NOMO-1 treated with DMSO at 0.1 percent for 48 hours (cell line): ENCODE measurements around the gene SNRPF.
"Not testable (repeated sequence)": the region's sequence is repeated elsewhere in the genome, so short reads cannot be mapped to it uniquely, and the experiment has no call there.

ENCODE experiments used
- DNase-seq: peaks from one replicate; lab custom pipeline; 2025; ENCODE audit not compliant: unreplicated experiment; lab: John Stamatoyannopoulos, UW

The SNRPF gene

DNA sequence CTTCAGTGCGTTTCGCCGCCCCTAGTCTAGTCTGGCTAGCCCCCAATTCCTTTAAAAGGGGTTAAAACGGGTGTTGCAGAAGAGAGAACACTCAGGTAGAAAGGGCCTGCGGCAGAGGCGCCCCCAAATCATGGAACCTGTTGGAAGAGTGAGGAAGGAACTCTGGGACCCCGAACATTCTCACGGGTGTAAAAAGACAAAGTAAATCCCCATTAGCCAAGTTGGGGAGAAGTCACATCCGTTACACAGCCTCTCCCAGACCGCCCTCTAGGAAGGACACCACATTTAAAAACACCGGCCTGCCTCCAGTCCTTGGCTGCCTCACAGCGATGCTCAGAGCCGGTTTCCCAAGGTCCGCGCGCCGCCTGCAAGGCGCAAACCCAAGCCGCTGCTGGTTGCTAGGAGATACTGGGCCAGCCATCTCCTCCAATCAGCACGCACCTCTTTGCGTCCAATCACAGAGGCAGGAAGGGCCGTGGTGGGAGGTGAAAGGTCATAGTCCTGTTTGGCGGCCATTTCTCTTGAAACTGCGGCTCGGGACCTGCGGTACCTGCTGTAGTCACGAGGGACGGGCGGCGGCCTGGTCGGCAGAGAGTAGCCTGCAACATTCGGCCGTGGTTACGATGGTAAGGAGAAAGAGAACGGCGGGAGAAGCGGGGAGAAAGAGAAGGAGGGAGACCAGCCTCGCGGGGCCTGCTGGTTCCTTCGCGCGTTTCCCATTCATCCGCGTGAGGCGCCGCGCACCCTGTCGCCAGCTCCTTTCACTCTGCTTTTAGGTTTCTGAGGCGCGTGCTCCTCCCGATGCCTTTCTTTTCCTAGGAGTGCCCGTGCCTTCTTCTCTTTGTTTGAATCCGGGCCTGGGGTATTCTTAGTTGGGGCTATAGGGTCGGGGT lies at the start of gene SNRPF:
TSS of gene SNRPF (plus strand) at position 502 of the 893 bp plus-strand sequence. CDS start at position 624, 122 bp downstream.
- peak; percentile 95 for DNase-seq

DNA sequence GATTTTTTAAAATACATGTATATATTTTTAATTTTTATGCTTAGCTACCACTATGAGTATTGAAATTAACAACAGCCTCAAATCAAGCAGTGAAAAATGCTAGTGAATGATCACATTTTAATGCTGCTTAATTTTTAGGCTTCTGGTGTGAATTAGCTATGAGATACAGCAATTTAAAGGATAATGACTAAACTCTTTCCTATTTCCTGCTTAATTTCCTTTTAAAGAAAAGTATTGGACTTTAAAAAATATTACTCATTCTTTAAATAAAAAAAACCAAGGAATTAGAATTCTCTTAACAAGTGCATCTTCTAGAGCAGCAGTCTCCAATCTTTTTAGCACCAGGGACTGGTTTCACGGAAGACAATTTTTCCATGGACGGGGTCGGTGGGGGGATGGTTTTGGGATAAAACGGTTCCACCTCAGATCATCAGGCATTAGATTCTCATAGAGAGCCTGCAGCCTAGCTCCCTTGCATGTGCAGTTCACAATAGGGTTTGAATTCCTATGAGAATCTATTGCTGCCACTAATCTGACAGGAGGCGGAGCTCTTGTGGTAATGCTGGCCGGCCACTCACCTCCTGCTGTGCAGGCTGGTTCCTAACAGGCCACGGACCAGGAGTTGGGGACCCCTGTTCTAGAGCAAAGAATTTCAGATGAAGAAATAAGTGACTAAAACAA lies 49.6 kb upstream of the SNRPF start:
- no peak for DNase-seq

DNA sequence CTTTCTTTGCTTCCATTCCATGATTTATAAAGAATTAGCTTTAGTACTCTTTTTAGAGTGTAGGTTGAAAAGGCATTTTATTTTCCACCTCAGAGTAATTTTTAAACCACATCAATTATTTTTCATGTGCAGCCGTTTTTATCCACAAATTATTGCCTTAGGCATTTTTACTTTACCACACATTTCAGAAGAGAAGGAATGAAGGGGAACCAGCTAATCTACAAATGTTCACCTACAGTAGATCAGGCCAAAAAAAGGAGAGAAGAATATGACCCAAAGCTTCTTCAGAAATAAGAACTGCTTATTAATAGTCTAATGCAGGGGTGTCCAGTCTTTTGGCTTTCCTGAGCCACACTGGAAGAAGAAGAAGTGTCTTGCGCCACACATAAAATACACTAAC lies 48.3 kb upstream of the SNRPF start:
- DNase-seq: no peak

DNA sequence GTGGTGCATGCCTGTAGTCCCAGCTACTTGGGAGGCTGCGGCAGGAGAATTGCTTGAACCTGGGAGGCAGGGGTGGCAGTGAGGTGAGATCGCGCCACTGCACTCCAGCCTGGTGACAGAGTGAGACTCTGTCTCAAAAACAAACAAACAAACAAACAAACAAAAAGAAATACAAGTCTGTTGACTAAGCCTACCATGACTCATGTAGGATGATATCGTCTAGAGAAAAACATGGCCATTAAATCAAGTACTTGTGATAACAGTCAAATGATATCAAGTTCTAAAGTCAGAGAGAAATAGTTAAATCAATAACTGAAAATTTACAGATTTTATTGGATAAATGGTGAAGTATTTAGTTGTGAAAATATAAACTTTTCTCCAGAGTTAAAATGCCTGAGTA lies 46.6 kb upstream of the SNRPF start:
- not testable (repeated sequence) for DNase-seq

DNA sequence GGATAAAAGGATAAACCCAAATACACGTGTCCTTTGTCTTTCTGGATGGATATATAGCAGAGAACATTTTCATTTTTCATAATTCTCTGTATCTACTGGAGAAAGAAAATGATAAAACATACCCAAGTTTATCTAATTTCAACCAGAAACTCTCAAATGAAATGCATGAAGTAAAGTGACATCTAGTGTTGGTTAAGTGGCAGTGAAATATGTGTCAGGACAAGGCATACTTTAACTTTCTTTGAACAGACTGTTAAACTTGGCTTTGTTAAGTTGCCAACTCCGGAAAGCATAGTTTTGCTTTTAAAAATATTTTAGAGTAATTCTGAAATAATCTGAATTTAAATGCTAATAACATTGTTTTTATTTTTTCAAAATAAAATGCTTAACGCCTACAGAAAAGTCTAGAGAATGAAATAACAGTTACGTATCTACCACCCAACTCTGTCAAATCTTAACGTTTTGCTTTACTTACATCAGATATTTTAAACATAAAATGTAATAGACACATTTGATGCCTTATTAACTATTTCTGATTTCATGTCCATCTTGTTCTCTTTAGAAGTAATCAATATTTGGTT lies 43.0 kb upstream of the SNRPF start:
- DNase-seq: peak; percentile 36

DNA sequence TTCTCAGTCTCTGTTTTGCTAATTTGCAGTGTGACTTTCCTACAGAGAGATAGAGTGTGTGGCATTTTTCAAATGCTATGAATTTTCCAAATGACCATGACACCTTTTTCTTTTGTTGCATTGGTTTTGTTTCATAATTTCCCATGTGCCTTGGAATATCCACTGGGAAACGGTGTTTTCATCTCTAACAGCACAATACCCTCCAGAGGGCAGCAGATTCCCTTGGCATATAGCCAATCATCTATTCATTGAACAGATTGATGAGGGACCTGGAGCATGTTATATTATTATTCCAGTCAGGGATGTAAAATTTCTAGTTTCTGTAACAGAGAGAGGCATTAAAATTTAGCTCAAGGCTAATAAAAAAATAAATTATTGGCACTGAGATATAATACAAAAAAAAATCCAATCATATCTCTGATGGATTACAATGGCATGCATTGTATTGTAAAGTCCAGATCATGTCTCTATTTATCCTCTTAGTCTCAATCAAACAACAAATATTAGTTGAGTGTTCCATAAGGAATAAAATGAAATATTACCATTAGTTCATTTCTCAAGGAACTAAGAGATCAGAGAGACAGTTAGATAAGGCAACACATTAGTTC lies 38.6 kb upstream of the SNRPF start:
- DNase-seq: no peak

DNA sequence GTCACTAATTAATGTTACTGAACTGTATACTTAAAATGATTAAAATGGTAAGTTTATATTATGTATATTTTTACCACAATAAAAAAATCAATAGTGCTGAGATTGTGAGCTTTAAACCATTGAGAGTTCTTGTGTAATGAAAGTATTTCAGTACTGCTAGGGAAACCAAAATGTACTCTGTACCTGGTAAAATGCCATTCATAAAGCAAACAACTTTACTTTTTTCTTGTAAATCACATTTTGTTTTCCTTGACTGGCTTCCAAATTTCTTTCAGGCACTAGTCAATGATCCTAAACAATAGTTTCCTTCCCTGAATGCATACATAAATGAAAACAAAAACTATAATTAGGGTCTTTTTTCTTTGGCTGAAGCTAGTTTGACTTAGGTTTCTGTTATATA lies 29.4 kb upstream of the SNRPF start:
- DNase-seq: no peak

DNA sequence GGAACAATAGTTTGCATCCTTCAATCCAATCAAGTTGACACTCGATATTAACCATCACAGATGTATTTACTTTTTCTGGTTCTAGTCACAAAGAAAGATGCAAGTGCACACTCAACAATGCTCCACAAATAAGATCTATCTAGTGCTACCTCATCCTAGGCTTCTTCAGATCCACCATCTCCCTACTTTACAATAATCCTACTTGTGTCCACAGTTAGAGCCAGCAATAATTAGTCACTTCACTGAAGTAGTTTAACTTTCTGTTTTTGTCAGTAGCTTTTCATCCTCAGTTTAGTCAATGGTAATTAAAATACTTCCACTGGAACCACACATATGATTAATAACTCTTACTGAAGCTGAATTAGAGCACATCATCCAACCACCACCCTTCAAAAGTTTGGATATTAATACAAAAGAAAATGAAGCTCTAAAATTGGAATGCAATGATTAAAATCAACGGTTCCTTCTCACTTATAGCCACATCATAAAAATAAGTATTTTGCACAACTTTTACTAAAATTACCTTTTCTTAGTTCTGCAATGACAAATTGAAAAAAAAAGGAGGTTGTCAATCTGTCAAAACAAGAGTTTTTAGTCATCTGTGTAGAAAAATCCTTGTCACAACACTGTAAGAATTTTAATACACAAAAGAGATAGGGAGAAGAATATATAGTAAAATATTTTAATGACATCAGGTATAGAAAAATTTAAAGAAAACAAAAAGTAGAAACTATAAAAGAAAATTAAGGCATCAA lies 28.2 kb upstream of the SNRPF start:
- no peak for DNase-seq

DNA sequence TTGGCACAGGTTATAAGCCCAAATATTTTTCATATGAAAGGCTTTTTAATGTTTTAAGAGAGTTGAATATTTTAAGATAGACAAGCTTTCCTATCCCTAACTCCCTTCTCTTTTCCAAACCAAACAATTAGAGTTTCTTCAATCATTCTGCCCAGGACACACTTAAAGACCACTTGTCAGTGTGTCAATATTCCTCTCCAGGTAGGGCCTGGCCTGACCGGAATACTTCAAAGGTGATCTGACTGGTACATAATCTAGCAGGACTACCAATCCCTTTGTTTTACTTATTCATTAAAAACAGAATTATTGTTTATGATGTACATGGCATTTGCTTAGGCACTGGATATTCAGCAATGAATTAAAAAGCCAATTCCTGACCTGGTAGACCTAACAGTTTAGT lies 24.2 kb upstream of the SNRPF start:
- DNase-seq: no peak

DNA sequence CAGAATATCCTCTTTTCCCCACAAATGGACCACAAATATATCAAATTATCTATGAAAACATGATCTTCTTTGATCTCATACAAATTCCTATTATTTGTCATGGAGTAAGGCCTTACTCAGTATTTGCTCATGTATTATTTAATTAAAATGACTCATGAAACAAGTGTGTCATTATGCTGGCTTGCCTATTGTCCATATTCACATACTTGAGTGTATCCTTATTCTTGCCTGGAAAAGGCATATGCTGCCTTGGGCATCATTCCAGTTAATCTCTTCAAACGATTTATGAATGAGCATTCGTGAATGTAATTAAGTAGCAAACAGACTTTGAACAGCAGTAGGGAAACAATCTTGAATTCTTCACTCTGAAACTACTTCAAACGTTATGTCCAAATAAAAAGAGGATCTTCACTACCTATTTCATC lies 22.6 kb upstream of the SNRPF start:
- DNase-seq: no peak

DNA sequence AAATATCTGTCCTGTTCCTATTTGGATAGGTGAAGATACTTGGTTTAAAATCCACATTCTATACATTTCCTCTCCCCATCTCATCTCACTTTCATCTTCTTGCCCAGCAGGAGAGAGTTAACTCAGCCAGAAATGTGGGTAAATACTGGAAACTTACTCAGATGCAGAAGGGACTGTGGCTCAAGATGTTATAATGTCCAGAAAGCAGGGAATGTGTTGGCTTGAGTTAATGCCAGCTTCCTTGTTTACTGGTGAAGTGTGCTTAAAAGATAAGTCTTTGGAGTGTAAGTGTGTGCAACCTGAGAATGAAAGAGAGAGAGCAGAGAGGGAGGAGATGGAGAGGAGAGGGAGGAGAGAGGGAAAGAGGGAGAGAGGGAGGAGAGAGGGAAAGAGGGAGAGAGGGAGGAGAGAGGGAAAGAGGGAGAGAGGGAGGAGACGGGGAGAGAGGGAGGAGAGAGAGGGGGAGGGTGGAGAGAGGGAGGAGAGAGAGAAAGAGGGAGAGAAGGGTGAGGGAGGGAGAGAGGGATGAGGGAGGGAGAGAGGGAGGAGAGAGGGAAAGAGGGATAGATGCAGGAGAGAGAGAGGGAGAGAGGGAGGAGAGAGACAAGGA lies 22.0 kb upstream of the SNRPF start:
- DNase-seq: no peak

DNA sequence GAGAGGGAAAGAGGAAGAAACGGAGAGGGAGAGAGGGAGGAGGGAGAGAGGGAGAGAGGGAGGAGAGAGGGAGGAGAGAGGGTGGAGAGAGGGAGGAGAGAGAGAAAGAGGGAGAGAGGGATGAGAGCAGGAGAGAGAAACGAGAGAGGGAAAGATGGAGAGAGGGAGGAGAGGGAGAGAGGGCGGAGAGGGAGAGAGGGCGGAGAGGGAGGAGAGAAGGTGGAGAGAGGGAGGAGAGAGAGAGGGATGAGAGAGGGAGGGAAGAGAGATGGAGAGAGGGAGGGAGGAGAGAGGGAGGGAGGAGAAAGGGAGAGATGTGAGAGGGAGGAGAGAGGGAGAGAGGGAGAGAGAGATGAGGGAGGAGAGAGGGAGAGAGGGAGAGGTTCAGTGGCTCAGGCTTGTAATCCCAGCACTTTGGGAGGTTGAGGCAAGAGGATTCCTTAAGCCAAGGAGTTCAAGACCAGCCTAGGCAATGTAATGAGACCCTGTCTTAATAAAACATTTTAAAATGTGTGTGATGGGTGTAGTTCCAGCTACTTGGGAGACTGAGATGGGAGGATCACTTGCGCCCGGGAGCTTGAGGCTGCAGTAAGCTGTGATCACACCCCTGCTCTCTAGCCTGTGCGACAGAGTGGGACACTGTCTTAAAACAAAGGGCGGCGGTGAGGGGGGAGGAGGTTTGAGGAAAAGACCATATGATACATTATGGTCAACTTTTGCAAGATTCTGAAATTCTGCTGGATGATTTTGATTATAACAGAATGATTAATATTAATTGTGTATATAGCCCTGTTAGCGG lies 21.3 kb upstream of the SNRPF start:
- DNase-seq: no peak

DNA sequence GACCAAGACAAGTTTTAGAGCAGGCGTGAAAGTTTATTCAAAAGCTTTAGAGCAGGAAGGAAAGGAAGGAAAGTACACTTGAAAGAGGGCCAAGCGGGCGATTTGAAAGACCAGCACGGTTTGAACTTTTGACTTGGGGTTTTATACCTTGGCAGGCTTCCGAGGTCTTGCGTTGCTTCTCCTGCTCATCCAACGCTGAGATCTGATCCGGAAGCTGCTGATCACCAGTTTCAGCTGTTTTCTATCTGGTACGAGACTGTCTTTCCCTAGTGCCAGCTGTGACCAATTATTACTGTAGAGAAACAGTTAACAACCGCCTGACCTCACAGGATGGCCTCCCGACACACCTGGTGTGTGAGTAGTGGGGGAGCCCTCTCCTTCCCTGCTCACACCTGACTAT lies 20.6 kb upstream of the SNRPF start:
- peak; percentile 5 for DNase-seq

DNA sequence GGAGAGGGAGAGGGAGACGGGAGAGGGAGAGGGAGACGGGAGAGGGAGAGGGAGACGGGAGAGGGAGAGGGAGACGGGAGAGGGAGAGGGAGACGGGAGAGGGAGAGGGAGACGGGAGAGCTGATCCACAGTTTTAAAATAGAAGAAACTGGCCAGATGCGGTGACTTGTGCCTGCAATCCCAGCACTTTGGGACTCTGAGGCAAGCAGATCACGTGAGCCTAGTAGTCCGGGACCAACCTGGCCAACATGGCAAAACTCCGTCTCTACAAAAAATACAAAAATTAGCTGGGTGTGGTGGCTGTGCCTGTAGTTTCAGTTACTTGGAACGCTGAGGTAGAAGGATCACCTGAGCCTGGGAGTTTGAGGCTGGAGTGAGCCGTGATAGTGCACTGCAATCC lies 16.3 kb upstream of the SNRPF start:
- DNase-seq: not testable (repeated sequence)

DNA sequence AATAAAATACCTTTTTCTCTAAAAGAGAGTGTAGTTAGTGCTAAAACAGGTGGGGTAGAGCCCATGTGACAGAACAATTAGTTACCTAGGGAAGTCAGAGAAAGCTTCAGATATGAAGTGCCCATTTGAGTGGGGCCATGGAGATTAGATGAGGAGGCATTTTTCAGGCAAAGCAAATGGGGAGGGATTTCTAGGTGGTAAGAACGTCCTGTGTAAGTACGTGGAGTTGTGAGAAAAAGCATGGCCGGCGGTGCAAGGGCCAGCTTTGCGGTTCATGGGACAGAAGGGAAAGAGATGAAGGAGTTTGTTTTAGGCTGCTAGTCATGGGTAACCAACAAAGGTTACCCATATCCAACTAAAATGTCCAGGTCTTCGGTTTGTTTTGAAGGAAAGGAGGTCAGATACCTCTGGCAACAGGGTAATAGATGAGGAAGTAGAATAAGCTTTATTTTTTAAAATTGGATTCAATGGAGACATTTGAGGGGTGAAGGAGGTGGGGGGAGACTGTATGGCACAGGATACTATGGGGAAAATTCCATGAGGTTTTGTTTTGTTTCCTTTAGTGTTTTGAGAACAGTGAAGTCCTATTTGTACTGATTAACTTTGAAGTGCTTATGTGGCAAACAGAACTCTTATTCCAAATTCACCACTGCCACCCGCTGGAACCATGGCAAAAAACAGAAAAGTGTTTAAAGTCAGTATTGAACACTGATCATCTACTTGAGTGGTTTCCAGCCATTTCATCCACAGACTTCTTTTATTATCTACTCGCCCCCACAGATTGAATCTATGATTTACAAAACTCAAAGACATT lies 10.0 kb upstream of the SNRPF start:
- no peak for DNase-seq

DNA sequence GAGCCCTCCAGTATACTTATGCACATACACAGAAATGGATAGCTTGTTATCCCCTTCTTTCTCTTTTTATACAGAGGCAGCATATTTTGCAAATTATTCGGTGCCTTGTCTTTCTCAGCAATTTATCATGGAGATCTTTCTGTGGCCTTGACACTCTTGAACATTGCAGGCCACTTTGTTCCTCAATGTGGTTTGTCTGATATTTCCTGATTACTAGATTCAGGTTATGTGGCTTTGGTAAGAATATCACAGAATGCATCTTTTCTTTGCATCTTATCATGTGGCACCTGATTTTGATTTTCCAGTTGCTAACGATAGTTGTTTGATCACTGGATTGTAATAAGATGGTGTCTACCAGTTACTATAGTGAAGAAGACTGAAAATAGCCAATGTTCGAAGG lies 7.1 kb upstream of the SNRPF start:
- peak; percentile 23 for DNase-seq

DNA sequence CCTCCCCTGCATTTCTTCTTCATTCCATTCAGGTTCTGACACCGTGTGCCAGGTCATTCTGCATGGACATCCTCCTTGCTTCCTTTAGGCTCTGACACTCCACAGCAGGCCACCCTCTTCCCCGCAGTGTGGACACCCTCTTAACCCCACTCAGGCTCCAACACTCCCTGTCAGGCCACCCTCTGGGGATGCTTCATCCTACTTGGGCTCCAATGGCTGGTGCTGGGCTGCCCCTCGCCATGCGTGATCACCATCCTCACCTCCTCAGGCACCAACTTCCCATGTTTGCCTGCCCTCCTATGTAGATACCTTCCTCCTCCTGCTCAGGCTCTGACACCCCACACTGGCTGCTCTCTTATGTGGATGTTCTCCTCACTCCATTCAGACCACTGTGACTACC lies 6.6 kb upstream of the SNRPF start:
- DNase-seq: no peak

DNA sequence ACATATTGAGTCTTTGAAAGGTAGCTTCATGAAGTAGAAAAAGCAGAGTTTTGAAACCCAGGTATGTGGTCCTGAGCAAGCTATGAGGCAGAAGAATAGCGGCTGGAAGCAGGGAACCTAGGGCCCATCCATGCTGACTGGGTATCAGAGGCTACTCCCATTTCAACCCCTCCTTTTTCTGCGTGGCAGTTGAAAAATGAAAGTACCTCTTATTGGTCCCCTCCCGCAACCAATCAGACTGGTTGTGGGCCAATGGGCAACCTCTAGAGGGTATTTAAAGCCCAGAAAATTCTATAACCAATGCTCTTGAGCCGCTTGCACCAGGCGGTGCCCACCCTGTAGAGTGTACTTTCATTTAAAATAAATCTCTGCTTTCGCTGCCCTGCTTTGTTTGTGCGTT lies 1.6 kb upstream of the SNRPF start:
- DNase-seq: peak; percentile 14

DNA sequence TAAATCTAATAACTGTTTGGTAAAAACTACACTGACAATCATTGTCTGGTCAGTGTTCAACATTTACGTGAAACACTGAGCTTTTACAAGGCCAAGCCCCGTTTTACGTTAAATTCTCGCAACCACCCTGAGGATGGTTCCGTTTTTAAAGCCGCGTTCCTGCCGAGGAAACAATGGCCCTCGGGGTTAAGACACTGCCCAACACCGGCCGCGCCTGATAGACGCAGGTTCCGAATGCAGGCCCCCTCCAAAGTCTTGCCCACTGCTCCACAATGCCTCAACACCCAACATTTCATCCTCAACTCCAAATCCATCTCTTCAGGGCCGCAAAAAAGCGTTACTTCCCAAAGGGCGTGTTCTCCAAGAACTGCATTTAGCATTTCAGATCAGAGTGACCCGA lies 953 bp upstream of the SNRPF start:
- peak; percentile 45 for DNase-seq
